C4-2B (cell line): ENCODE results near the gene ACAD9.

Source experiments
- CTCF ChIP-seq: fragments of 450-650 bp; conservative IDR thresholded peaks from 2 replicates; pipeline ENCODE4 v1.5.1; 2017; ENCODE audit warnings: mild to moderate bottlenecking
- ZFX ChIP-seq: fragments of 450-650 bp; IDR thresholded peaks from 2 replicates; pipeline ENCODE4 v1.6.1; 2017

GRCh38 chr3:128914966-128915645 is 35.7 kb downstream of the ACAD9 start:
- TF ChIP-seq CTCF (no peak), ZFX (no peak)
